Peyer's patch (tissue), 4 donors: ENCODE results near the gene KEL.

Experiments used
- CTCF ChIP-seq, 6 experiments: fragments of 450-650 bp in 4 of 6; fragments of 200-600 bp in 2 of 6; sonication (generic) in 1 of 6; IDR thresholded peaks; one replicate each; pipeline ENCODE4 v1.5.1; 2017 to 2019; ENCODE audit warnings: antibody characterized with exemption in 6 of 6, mild to moderate bottlenecking in 3 of 6, moderate library complexity in 1 of 6
- POLR2A ChIP-seq, 2 donors: fragments of 450-650 bp; IDR thresholded peaks; one replicate each; pipeline ENCODE4 v1.5.1; 2017; ENCODE audit warnings: antibody characterized with exemption in 2 of 2, mild to moderate bottlenecking in 2 of 2, moderate library complexity in 2 of 2

GRCh38 chr7:142897691-142898090 lies 64.5 kb downstream of the KEL start:
- no peak for TF ChIP-seq POLR2A (IDR thresholded peaks at IDR 0.05)
- no peak for TF ChIP-seq CTCF (IDR thresholded peaks at IDR 0.05)
